Tibial nerve (tissue), 4 donors: Measurements from ENCODE around the gene ADCY4. TPM values are rescaled to one million over a fixed set of nuclear protein-coding genes. Genes with fewer than 3 reads are reported as not detected.

Experiments used
- DNase-seq, 2 donors: peaks; one replicate each; pipeline ENCODE4 v3.0.0-alpha.2; 2019; ENCODE audit warnings: low spot score in 2 of 2
- H3K27ac ChIP-seq, 4 donors: fragments of 200-600 bp; sonication (generic) in 3 of 4; one replicate each; pipeline ENCODE4 v1.5.1; 2017 to 2019; ENCODE audit warnings: mild to moderate bottlenecking in 1 of 4
- H3K27me3 ChIP-seq, 2 donors: fragments of 200-600 bp; sonication (generic) in 1 of 2; one replicate each; pipeline versions ENCODE4 v1.5.1 to v1.6.0; 2017 to 2019
- H3K36me3 ChIP-seq, 3 donors: fragments of 200-600 bp; sonication (generic); one replicate each; pipeline ENCODE4 v1.5.1; 2018 to 2019
- H3K4me1 ChIP-seq, 4 donors: fragments of 200-600 bp; sonication (generic) in 3 of 4; one replicate each; pipeline ENCODE4 v1.5.1; 2017 to 2019
- H3K4me3 ChIP-seq, 4 donors: fragments of 200-600 bp; sonication (generic) in 3 of 4; one replicate each; pipeline ENCODE4 v1.5.1; 2017 to 2019; ENCODE audit warnings: mild to moderate bottlenecking in 1 of 4, moderate library complexity in 1 of 4
- H3K9me3 ChIP-seq, 4 donors: fragments of 200-600 bp; sonication (generic) in 3 of 4; one replicate each; pipeline ENCODE4 v1.5.1; 2017 to 2019
- EP300 ChIP-seq, 2 donors: sonication (generic); formaldehyde crosslinking; IDR thresholded peaks; one replicate each; pipeline ENCODE4 v1.6.1; 2017; ENCODE audit warnings: antibody characterized with exemption in 2 of 2, mild to moderate bottlenecking in 1 of 2
- POLR2A ChIP-seq, 2 donors: fragments of 450-650 bp; IDR thresholded peaks; one replicate each; pipeline ENCODE4 v1.6.1; 2017; ENCODE audit warnings: antibody characterized with exemption in 2 of 2, mild to moderate bottlenecking in 2 of 2, moderate library complexity in 2 of 2
- WGBS, 2 donors: methylation state at CpG; one replicate each; pipeline ENCODE4 v1.1.5; 2018; 5-methylcytosine and 5-hydroxymethylcytosine counted together
- total RNA-seq, 4 donors: library from RNA; depleted of rRNA; stranded (reverse); fragments of >200 nt; gene quantifications; one replicate each; pipeline ENCODE4 v1.1.0, GENCODE V29; 2016
- TF ChIP-seq, protein P1 (sequence below), 5 experiments: fragments of 200-600 bp in 3 of 5; fragments of 450-650 bp in 2 of 5; sonication (generic) in 3 of 5; IDR thresholded peaks; one replicate each; pipeline ENCODE4 v1.5.1; 2016 to 2019; ENCODE audit warnings: antibody characterized with exemption in 5 of 5, mild to moderate bottlenecking in 3 of 5, moderate library complexity in 2 of 5

Gene ADCY4
- total RNA-seq, 4 donors from 2014 or later: 32.0 to 68.1 (median 53.2) TPM

DNA sequence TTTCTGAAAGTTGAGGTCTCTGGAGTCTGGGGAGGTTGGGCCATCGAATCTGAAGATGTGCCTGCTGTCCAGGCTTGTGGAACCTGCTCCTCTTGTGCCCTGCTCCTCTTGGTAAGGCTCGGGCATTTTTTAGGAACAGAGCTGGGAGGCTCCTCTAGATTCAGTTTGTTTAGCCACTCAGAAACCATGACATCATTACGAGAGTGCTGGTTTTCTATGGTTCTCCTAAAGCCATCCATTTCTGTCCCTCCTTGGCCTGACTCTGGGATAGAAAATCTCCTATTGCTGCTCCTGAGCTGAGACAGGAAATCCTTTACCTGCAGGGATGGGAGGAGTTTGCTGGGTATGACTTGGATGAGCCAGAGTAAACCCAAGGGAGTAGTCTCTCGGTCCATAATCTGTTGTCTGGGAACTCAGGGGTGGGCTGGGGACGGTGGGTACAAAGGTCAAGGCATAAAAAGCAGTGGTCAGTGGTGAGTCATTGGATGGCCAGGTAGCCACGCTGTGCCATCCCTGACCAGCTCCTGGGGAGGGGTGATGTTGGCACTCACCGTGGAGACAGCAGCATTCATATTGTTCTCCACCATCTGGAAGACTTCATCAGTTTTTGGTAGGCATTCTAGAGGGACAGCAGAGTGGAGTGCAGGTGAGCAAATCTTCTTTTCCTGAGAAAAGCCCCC lies 2.4 kb upstream of the ADCY4 start:
- 72 to 92% methylated on average over 7 of the region's 7 CpGs for WGBS, 2 donors
- Histone ChIP-seq H3K36me3 (no peaks in the 10 kb centered on the region), H3K4me1 (peaks cover 0 to 50% (median 29%) of the 10 kb centered on the region in 4 donors), H3K4me3 (no peak overlapping the region), H3K9me3 (no peaks in the 10 kb centered on the region), H3K27me3 (peaks cover 0 to 83% of the 10 kb centered on the region in 2 donors), H3K27ac (no peak overlapping the region)
- TF ChIP-seq POLR2A (IDR thresholded peaks at IDR 0.05) (no peak), EP300 (IDR thresholded peaks at IDR 0.05) (no peak)
- TF ChIP-seq, protein P1, sequence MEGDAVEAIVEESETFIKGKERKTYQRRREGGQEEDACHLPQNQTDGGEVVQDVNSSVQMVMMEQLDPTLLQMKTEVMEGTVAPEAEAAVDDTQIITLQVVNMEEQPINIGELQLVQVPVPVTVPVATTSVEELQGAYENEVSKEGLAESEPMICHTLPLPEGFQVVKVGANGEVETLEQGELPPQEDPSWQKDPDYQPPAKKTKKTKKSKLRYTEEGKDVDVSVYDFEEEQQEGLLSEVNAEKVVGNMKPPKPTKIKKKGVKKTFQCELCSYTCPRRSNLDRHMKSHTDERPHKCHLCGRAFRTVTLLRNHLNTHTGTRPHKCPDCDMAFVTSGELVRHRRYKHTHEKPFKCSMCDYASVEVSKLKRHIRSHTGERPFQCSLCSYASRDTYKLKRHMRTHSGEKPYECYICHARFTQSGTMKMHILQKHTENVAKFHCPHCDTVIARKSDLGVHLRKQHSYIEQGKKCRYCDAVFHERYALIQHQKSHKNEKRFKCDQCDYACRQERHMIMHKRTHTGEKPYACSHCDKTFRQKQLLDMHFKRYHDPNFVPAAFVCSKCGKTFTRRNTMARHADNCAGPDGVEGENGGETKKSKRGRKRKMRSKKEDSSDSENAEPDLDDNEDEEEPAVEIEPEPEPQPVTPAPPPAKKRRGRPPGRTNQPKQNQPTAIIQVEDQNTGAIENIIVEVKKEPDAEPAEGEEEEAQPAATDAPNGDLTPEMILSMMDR (IDR thresholded peaks at IDR 0.05): no peak
- no peak for DNase-seq

DNA sequence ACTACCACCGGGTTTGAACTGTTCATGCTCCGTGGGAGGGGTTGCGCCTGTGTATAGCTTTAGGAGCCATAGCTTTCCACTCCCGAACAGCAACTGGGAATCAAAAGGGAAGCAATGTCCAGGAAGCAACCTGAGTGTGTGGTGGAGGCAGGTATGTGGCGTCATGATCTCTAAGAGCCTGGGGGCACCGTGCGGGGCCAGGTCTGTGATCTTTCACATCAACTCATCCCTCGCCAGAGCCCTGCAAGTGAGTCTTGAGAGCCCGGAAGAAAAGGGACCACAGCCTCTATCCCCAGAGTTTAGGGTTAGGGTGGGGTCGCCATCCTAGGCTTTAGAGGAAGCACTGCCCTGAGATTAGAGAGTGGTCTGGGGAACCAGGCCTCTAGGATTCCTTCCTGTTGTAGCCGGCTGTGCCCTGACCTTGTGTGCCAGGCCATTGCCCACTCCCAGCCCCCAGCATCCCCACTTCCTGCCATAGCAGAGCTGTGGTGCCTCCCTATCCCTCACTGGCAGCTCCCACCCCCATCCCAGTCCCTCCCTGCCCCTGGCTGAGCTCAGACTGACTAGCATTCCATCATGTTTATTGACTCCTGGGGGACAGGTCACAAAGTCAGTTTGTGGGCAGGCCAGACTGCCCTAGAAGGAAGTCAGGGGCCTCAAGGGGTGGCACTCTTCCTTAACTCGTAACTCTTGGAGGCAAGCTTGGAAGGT lies 745 bp upstream of the ADCY4 start:
- TF ChIP-seq EP300 (IDR thresholded peaks at IDR 0.05) (peak in 1 of 2 donors; percentile 22), POLR2A (IDR thresholded peaks at IDR 0.05) (no peak)
- TF ChIP-seq, protein P1 (IDR thresholded peaks at IDR 0.05): no peak
- DNase-seq: no peak
- Histone ChIP-seq H3K27ac (peak overlapping the region in 2 of 4 donors; percentile 53 to 55), H3K27me3 (peaks cover 0 to 83% of the 10 kb centered on the region in 2 donors), H3K9me3 (no peaks in the 10 kb centered on the region), H3K4me3 (peak overlapping the region in 1 of 4 donors; percentile 47), H3K36me3 (no peaks in the 10 kb centered on the region), H3K4me1 (peaks cover 0 to 57% (median 32%) of the 10 kb centered on the region in 4 donors)
- 67 to 72% methylated on average over 11 to 12 of the region's 12 CpGs for WGBS, 2 donors

DNA sequence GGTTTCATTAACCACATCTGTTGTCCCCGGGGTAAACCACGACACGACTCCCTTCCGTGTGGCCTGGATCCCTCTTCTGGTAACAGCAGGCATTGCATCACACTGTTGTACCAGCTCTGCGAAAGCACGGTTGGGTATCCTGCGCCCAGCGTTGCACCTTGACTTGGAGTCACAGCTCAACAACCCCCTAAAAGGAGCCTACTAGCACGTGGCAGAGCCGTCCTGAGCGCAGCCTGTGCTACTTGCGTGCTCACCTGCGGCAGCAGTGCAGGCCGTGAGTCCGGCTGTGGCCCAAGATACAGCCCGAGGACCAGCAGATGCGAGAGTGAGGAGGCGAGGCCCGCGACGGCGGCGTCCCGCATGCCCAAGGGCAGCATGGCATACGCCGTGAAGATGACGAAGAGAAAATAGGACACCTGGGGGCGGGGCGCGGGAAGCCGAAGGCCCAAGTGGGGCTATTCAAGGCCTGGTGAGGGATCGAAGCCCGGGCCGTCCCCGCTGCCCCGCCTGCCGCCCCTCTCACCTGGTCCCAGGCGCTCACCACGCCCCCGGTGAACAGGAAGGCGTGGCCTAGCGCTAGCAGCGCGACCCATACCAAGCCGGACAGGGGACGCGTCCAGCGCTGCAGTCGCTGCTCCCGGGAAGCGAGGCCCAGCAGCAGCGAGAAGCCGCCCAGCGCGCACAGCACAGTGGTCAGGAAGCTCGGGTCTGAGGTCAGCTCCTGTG lies 2.4 kb downstream of the ADCY4 start:
- peak overlapping the region in 1 of 4 donors; percentile 24 for H3K27ac ChIP-seq
- peak in 1 of 2 donors; percentile 80 for DNase-seq
- no peaks in the 10 kb centered on the region for H3K36me3 ChIP-seq
- no peaks in the 10 kb centered on the region for H3K9me3 ChIP-seq
- TF ChIP-seq EP300 (IDR thresholded peaks at IDR 0.05): no peak
- TF ChIP-seq, protein P1 (IDR thresholded peaks at IDR 0.05): peak; percentile 61 to 83 (median 75)
- H3K4me3 ChIP-seq: peak overlapping the region in 3 of 4 donors; percentile 34 to 42 (median 39)
- H3K4me1 ChIP-seq: peaks cover 0 to 50% (median 29%) of the 10 kb centered on the region in 4 donors
- peaks cover 0 to 51% of the 10 kb centered on the region in 2 donors for H3K27me3 ChIP-seq
- 16 to 18% methylated on average over 53 to 54 of the region's 56 CpGs for WGBS, 2 donors

DNA sequence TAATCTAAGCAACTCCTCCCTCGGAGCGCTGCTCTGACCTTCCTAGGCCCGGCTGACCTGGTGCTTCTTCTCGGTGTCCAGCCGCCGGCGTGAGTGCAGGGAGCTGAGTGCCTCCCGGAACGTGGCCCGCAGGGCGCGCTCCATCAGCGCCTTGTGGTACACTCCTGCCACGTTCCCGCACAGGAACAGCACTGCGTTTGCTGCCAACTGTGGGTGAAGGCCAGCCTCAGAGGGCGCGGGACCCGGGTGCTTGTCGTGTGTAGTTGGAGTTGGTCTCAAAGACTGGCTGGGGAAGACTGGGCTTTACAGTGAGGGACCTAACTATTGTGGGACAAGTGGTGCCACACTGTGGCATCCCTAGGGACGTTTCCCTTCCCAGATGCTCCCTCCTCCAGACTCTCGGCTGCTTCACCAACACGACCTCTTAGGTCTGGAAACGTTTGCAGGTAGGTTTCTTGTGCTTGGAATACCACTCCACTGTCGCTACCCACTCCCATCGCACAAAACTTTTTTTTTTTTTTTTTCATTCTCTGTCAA lies 3.1 kb downstream of the ADCY4 start:
- TF ChIP-seq EP300 (IDR thresholded peaks at IDR 0.05) (no peak), POLR2A (IDR thresholded peaks at IDR 0.05) (no peak)
- TF ChIP-seq, protein P1 (IDR thresholded peaks at IDR 0.05): no peak
- Histone ChIP-seq H3K27ac (no peak overlapping the region), H3K4me1 (peaks cover 0 to 50% (median 29%) of the 10 kb centered on the region in 4 donors), H3K4me3 (peak overlapping the region in 2 of 4 donors; percentile 39 to 42), H3K27me3 (peaks cover 0 to 46% of the 10 kb centered on the region in 2 donors), H3K9me3 (no peaks in the 10 kb centered on the region), H3K36me3 (no peaks in the 10 kb centered on the region)
- 55 to 64% methylated on average over 19 to 26 of the region's 26 CpGs for WGBS, 2 donors
- no peak for DNase-seq
